Bronchial epithelial cell (primary cell): ENCODE results near the gene SEL1L. TPM values are rescaled to one million over a fixed set of nuclear protein-coding genes. Genes with fewer than 3 reads are reported as not detected.
"Not testable (repeated sequence)": the region's sequence is repeated elsewhere in the genome, so short reads cannot be mapped to it uniquely, and the experiment has no call there.

ENCODE experiments used
- DNase-seq: peaks from one replicate; pipeline ENCODE4 v3.0.0-alpha.2; 2010; ENCODE audit warnings: low read depth
- FAIRE-seq: peaks from 2 replicates; lab custom pipeline; 2011; peaks lifted over from hg19 to GRCh38; lab: Jason Lieb, UNC
- H3K27me3 ChIP-seq: 2 replicates; pipeline ENCODE4 v1.5.1; 2011; ENCODE audit warnings: low read length; ENCODE audit not compliant: control insufficient read depth, insufficient read depth
- H3K36me3 ChIP-seq: 2 replicates; pipeline ENCODE4 v1.5.1; 2011; ENCODE audit warnings: low read length; ENCODE audit not compliant: control insufficient read depth, insufficient read depth
- H3K4me3 ChIP-seq: 2 replicates; pipeline ENCODE4 v1.5.1; 2011; ENCODE audit warnings: mild to moderate bottlenecking, low read depth, low read length, control low read depth
- total RNA-seq: library from RNA; depleted of rRNA; stranded (reverse); fragments of >200 nt; gene quantifications from 2 replicates; pipeline ENCODE4 v1.2.1, GENCODE V29; 2014
- TF ChIP-seq, protein P1 (sequence below): IDR thresholded peaks from 2 replicates; pipeline ENCODE4 v1.5.1; 2011; ENCODE audit warnings: mild to moderate bottlenecking, moderate library complexity, low read length, control low read depth, inconsistent platforms; ENCODE audit not compliant: insufficient read depth, severe bottlenecking

SEL1L gene
- total RNA-seq, 1 donor from 2014 or later, result 128 TPM

DNA sequence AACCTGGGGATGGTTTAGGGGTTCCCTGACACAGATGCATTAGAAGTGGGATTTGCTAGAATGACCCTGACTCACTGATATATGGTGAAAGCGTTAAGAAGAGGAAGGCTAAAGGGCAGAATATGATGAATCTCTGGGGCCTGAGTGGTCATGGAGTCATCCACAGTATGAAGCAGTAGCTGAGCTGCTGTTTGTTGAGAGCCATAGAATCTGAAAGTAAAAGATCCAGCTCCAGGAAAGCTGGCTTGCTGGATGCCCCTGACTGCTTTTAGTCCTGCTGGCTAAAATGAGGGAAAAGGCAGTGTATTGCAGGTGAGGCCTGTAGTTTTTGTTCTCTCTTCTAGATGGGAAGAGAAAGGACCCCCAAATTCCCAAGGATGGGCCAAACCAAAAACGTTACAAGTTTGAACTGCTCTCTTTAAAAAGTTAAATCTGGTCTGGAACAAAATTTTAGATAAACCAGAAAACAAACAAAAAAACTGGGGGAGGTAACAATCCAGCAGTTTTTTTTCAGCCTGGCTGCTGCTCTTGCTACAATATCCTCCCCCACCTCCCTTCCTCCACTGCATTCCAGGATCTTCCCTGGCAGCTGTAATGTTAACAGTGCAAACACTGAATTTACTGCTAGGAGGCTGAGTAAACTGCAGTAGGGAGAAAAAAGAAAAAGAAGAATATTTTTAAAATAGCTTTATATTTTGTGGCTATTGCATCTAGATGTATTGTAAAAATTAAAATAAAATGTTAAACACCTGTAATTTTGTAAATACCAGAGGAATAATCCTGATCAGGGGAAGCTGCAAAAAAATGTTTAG is 16.5 kb downstream of the SEL1L start:
- TF ChIP-seq, protein P1, sequence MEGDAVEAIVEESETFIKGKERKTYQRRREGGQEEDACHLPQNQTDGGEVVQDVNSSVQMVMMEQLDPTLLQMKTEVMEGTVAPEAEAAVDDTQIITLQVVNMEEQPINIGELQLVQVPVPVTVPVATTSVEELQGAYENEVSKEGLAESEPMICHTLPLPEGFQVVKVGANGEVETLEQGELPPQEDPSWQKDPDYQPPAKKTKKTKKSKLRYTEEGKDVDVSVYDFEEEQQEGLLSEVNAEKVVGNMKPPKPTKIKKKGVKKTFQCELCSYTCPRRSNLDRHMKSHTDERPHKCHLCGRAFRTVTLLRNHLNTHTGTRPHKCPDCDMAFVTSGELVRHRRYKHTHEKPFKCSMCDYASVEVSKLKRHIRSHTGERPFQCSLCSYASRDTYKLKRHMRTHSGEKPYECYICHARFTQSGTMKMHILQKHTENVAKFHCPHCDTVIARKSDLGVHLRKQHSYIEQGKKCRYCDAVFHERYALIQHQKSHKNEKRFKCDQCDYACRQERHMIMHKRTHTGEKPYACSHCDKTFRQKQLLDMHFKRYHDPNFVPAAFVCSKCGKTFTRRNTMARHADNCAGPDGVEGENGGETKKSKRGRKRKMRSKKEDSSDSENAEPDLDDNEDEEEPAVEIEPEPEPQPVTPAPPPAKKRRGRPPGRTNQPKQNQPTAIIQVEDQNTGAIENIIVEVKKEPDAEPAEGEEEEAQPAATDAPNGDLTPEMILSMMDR, result no peak
- Histone ChIP-seq H3K36me3 (peaks cover 7% of the 10 kb centered on the region), H3K4me3 (no peak overlapping the region), H3K27me3 (no peaks in the 10 kb centered on the region)
- DNase-seq (no peak), FAIRE-seq (no peak)

DNA sequence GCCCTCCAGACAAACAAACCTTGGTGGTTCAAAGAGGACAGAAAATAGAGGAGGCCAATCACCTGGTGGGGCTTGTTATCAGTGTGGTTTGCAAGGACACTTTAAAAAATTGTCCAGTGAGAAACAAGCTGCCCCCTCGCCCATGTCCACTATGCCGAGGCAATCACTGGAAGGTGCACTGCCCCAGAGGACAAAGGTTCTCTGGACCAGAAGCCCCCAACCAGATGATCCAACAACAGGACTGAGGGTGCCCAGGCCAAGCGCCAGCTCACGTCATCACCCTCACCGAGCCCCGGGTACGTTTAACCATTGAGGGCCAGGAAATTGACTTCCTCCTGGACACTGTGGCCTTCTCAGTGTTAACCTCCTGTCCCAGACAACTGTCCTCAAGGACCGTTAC is 17.7 kb downstream of the SEL1L start:
- not testable (repeated sequence) for H3K36me3 ChIP-seq, H3K27me3 ChIP-seq, H3K4me3 ChIP-seq, DNase-seq, FAIRE-seq

DNA sequence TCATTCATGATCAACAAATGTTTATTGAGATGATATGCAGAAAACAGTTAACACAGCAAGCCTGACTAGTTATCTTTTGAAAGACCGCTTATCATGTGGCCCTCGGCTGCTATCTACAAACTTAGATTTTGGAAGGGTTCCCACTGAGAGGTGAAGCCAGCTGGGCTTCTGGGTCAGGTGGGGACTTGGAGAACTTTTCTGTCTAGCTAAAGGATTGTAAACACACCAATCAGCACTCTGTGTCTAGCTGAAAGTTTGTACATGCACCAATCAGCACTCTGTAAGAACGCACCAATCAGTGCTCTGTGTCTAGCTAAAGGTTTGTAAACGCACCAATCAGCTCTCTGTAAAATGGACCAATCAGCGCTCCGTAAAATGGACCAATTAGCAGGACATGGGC is 20.8 kb downstream of the SEL1L start:
- not testable (repeated sequence) for H3K36me3 ChIP-seq, DNase-seq, H3K27me3 ChIP-seq, FAIRE-seq, H3K4me3 ChIP-seq

DNA sequence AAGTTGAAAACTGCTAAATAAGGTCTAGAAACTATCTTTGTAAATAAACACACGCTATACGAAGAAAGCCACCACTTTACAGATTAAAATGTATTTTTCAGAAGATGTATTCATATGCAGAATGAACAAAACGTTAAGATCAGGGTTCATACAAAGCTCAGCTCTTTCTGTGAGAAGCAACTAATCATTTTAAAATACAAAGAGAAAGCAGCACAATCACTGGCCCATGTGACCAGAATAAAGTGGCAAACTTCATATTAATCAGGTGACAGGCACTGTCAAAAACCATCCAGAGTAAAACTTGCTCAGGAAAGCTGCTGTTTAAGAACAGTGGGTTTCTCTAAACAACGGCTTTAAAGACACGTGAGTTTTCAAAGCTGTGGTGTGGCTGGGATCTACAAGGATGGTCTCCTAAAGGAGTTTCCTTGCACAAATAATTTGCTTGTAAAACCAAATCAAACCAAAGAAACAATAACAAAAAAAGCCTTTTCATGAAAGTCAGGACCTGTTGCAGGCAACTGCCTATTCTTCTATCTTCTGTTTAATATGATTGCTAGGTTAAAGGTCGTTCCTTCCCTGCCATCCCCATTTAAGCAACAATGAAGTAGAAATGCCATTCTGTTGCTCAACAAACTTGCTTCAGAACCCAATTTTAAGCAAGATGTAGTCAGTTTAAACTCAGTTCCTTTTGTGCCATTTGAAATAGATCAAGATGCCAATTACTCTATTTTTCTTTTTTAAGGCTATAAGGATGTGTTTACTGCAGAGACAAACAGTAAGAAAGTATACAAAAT is 22.3 kb downstream of the SEL1L start:
- FAIRE-seq (no peak), DNase-seq (no peak)
- Histone ChIP-seq H3K4me3 (no peak overlapping the region), H3K36me3 (peaks cover 5% of the 10 kb centered on the region), H3K27me3 (no peaks in the 10 kb centered on the region)
- TF ChIP-seq, protein P1, result no peak

DNA sequence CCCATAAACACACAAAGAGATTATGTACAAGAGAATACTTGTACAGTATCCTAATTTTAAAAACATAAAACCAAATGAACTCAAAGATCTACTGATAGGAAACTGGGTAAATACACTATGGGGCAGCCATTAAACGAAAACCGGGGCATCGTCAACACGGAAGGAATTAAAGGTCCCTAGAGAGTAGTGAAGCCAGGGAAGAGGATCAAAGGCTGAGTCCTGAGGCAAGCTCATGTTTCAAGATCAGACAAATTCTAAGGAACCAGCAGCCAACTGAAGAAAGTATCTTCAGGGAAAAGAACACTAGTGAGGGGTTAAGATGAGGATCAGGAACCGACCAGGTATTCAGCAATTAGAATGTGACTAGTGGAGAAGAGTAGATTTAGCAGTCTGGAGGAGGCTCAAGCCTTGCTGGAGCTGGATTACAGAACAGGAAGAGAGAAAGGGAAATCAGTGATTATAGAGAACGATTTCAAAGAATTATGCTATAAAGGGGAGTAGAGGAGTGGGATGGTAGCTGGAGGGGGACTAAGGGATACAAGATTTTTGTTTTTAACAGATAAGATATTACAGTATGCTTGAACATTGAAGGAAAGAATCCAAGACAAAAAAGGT is 23.7 kb downstream of the SEL1L start:
- TF ChIP-seq, protein P1, result no peak
- FAIRE-seq (no peak), DNase-seq (no peak)
- H3K27me3 ChIP-seq, result no peaks in the 10 kb centered on the region
- H3K4me3 ChIP-seq, result no peak overlapping the region
- H3K36me3 ChIP-seq, result peaks cover 10% of the 10 kb centered on the region

DNA sequence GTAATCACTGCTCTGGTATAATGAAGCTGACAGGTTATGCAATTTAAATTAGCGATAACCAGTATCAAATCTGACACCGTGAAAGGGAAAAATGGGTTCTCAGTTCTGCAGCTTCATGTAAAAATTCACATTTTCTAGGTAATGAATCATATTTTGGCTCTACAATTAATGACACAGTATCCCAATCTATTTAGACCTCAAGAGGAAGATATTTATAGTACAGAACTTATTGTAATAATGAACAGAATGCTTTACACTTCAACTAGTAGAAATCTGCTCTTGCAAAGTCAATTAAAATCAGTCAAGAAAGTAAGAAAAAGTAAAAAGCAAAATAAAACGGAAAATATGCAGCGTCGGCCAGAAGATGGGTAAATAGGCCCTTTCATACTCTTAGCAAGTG is 24.3 kb downstream of the SEL1L start:
- Histone ChIP-seq H3K36me3 (peaks cover 9% of the 10 kb centered on the region), H3K27me3 (no peaks in the 10 kb centered on the region), H3K4me3 (no peak overlapping the region)
- TF ChIP-seq, protein P1, result no peak
- DNase-seq (no peak), FAIRE-seq (no peak)
